Breast epithelium (tissue), 4 donors: ENCODE measurements around the gene SPINT4. TPM values are rescaled to one million over a fixed set of nuclear protein-coding genes. Genes with fewer than 3 reads are reported as not detected.

Source experiments
- DNase-seq, 2 donors: peaks; one replicate each; pipeline ENCODE4 v3.0.0-alpha.2; 2019; ENCODE audit warnings: low spot score in 2 of 2
- H3K27ac ChIP-seq, 2 donors: fragments of 200-600 bp; sonication (generic) in 1 of 2; one replicate each; pipeline ENCODE4 v1.5.1; 2016 to 2019; ENCODE audit warnings: mild to moderate bottlenecking in 1 of 2
- H3K27me3 ChIP-seq, 2 donors: fragments of 200-600 bp; sonication (generic) in 1 of 2; one replicate each; pipeline versions ENCODE4 v1.5.1 to v1.6.0; 2017 to 2019; ENCODE audit warnings: control low read depth in 1 of 2, mild to moderate bottlenecking in 1 of 2
- H3K36me3 ChIP-seq: fragments of 200-600 bp; one replicate; pipeline ENCODE4 v1.5.1; 2019
- H3K4me1 ChIP-seq, 2 donors: fragments of 200-600 bp; sonication (generic); one replicate each; pipeline ENCODE4 v1.5.1; 2016 to 2019; ENCODE audit warnings: control low read depth in 1 of 2
- H3K4me3 ChIP-seq, 3 donors: fragments of 200-600 bp; sonication (generic); 1 replicate in 2 of 3; 2 replicates in 1 of 3; pipeline ENCODE4 v1.5.1; 2016 to 2019; ENCODE audit warnings: mild to moderate bottlenecking in 3 of 3, moderate library complexity in 2 of 3
- H3K9me3 ChIP-seq, 2 donors: fragments of 200-600 bp; sonication (generic) in 1 of 2; one replicate each; pipeline ENCODE4 v1.5.1; 2016 to 2019; ENCODE audit warnings: control low read depth in 1 of 2
- CTCF ChIP-seq, 3 donors: fragments of 450-650 bp; IDR thresholded peaks; one replicate each; pipeline ENCODE4 v1.5.1; 2016 to 2017; ENCODE audit warnings: antibody characterized with exemption in 3 of 3, mild to moderate bottlenecking in 3 of 3, moderate library complexity in 3 of 3
- POLR2A ChIP-seq: fragments of 450-650 bp; IDR thresholded peaks from one replicate; pipeline ENCODE4 v1.6.1; 2016; ENCODE audit warnings: antibody characterized with exemption, mild to moderate bottlenecking, moderate library complexity
- POLR2AphosphoS5 ChIP-seq, 3 donors: sonication (generic); formaldehyde crosslinking; IDR thresholded peaks; one replicate each; pipeline ENCODE4 v1.6.1; 2017; ENCODE audit warnings: antibody characterized with exemption in 3 of 3
- intact Hi-C: fragments of 100-400 bp; cut with DNase I; formaldehyde crosslinking; loops from one replicate; pipeline ENCODE4 v1.15.1; 2023; ENCODE audit warnings: low total_unique reads
- total RNA-seq, 3 donors: library from RNA; depleted of rRNA; stranded (reverse); fragments of >200 nt; gene quantifications; one replicate each; pipeline ENCODE4 v1.1.0, GENCODE V29; 2016

The SPINT4 gene
- total RNA-seq, 3 donors from 2014 or later, result not detected

DNA sequence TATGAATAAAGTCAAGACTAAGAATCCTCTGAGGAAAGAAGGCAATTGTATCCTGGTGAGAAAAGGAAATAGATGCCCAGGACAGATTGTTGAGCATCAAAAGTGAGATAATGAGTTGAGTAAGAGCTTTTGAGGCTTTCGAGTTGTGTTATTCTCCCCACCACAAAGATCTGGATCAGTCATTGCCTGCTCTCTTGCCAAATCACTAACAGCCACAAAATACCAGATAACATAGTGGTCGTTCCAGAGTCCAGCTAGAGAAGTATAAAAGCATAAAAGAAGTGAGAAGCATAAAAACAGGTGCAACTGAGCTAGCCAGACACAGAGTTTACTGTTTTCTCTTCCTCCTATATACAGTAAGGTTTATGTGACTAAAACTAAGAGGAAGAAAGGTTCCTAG is 4.9 kb downstream of the SPINT4 start:
- Histone ChIP-seq H3K4me1 (no peaks in the 10 kb centered on the region), H3K9me3 (peaks cover 0 to 8% of the 10 kb centered on the region in 2 donors), H3K36me3 (no peaks in the 10 kb centered on the region), H3K27me3 (no peaks in the 10 kb centered on the region), H3K4me3 (no peak overlapping the region), H3K27ac (no peak overlapping the region)
- intact Hi-C loops, result no loop called here
- DNase-seq, result no peak
- no peak for TF ChIP-seq CTCF (IDR thresholded peaks at IDR 0.05)
- no peak for TF ChIP-seq POLR2A
- TF ChIP-seq POLR2AphosphoS5 (IDR thresholded peaks at IDR 0.05), result no peak

- intact Hi-C loops, result no loop called here
- Histone ChIP-seq H3K27me3 (no peaks in the 10 kb centered on the region), H3K9me3 (peaks cover 6 to 14% of the 10 kb centered on the region in 2 donors), H3K4me1 (no peaks in the 10 kb centered on the region), H3K36me3 (no peaks in the 10 kb centered on the region), H3K27ac (no peak overlapping the region), H3K4me3 (no peak overlapping the region)
- no peak for DNase-seq
- no peak for TF ChIP-seq POLR2AphosphoS5 (IDR thresholded peaks at IDR 0.05)
- no peak for TF ChIP-seq POLR2A
- TF ChIP-seq CTCF (IDR thresholded peaks at IDR 0.05), result no peak
Observed at GRCh38 chr20:45732199-45732598, 10.1 kb downstream of the SPINT4 start.

DNA sequence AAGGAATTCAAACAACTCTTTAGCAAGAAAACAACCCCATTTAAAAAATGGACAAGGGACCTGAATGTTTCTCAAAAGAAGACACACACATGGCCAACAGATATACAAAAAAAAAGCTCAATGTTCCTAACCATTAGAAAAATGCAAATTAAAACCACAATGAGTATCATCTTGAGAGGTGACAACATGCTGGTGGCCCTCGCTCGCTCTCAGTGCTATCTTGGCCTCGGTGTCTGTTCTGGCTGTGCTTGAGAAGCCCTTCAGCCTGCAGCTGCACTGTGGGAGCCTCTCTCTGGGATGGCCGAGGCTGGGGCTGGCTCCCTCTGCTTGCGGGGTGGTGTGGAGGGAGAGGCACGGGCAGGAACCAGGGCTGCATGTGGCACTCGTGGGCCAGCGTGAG is 13.4 kb downstream of the SPINT4 start:
- no peaks in the 10 kb centered on the region for H3K27me3 ChIP-seq
- H3K27ac ChIP-seq, result no peak overlapping the region
- no peak overlapping the region for H3K4me3 ChIP-seq
- H3K9me3 ChIP-seq, result peaks cover 6 to 14% of the 10 kb centered on the region in 2 donors
- H3K4me1 ChIP-seq, result no peaks in the 10 kb centered on the region
- no peak for DNase-seq
- no peak for TF ChIP-seq CTCF (IDR thresholded peaks at IDR 0.05)
- no peak for TF ChIP-seq POLR2AphosphoS5 (IDR thresholded peaks at IDR 0.05)
- no peak for TF ChIP-seq POLR2A
- intact Hi-C loops, result no loop called here
- no peaks in the 10 kb centered on the region for H3K36me3 ChIP-seq

- Histone ChIP-seq H3K9me3 (peaks cover 6 to 14% of the 10 kb centered on the region in 2 donors), H3K27me3 (no peaks in the 10 kb centered on the region), H3K27ac (no peak overlapping the region), H3K36me3 (no peaks in the 10 kb centered on the region), H3K4me1 (no peaks in the 10 kb centered on the region), H3K4me3 (no peak overlapping the region)
- intact Hi-C loops, result no loop called here
- TF ChIP-seq POLR2AphosphoS5 (IDR thresholded peaks at IDR 0.05) (no peak), POLR2A (no peak), CTCF (IDR thresholded peaks at IDR 0.05) (no peak)
- DNase-seq, result no peak
Observed at GRCh38 chr20:45735988-45736387, 13.8 kb downstream of the SPINT4 start.

DNA sequence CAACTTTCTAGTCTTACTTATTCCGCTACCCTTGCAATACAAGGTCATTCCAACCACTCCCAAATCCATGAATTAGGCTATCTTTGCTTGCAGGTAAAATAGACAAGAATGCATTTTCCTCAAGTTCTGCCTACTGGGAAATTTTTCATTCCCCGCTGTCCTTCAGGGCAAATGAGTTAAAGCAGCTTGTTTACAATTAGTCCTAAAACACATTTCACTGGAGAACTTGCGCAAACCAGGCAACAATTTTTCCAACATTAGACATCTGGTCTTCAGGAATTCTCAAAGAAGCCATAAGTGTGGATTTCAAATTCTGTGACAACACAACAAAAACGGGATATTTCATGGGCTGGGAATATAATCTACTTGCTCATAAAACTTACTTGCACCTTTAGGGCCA is 20.4 kb downstream of the SPINT4 start:
- H3K4me1 ChIP-seq, result no peaks in the 10 kb centered on the region
- intact Hi-C loops, result no loop called here
- H3K27ac ChIP-seq, result no peak overlapping the region
- no peak for TF ChIP-seq POLR2A
- no peak for TF ChIP-seq CTCF (IDR thresholded peaks at IDR 0.05)
- no peak for TF ChIP-seq POLR2AphosphoS5 (IDR thresholded peaks at IDR 0.05)
- no peak overlapping the region for H3K4me3 ChIP-seq
- no peaks in the 10 kb centered on the region for H3K36me3 ChIP-seq
- DNase-seq, result no peak
- no peaks in the 10 kb centered on the region for H3K27me3 ChIP-seq
- no peaks in the 10 kb centered on the region for H3K9me3 ChIP-seq
